Upper lobe of left lung (tissue), 6 donors: Measurements from ENCODE around the gene EFNB2. TPM values are rescaled to one million over a fixed set of nuclear protein-coding genes. Genes with fewer than 3 reads are reported as not detected.

Experiments
- ATAC-seq, 2 donors: fragments of 200-7000 bp; cut with Tn5 transposase; one replicate each; pipeline ENCODE4 v1.9.1; 2022; ENCODE audit warnings: mild to moderate bottlenecking in 2 of 2, moderate library complexity in 2 of 2; ENCODE audit not compliant: low FRiP score in 2 of 2
- DNase-seq, 2 donors: peaks; one replicate each; pipeline ENCODE4 v3.0.0-alpha.2; 2019 to 2020
- H3K27ac ChIP-seq, 4 donors: fragments of 200-600 bp; sonication (generic); one replicate each; pipeline ENCODE4 v1.5.1; 2016 to 2019
- H3K27me3 ChIP-seq, 4 donors: fragments of 200-600 bp; sonication (generic); one replicate each; pipeline ENCODE4 v1.5.1; 2017 to 2019
- H3K36me3 ChIP-seq, 4 donors: fragments of 200-600 bp; sonication (generic); one replicate each; pipeline ENCODE4 v1.5.1; 2016 to 2019
- H3K4me1 ChIP-seq, 4 donors: fragments of 200-600 bp; sonication (generic); one replicate each; pipeline ENCODE4 v1.5.1; 2018 to 2019
- H3K4me3 ChIP-seq, 4 donors: fragments of 200-600 bp; sonication (generic); one replicate each; pipeline ENCODE4 v1.5.1; 2017 to 2019; ENCODE audit warnings: mild to moderate bottlenecking in 2 of 4, moderate library complexity in 1 of 4
- H3K9me3 ChIP-seq, 4 donors: fragments of 200-600 bp; sonication (generic); one replicate each; pipeline ENCODE4 v1.5.1; 2018 to 2019
- EP300 ChIP-seq, 4 donors: sonication (generic); formaldehyde crosslinking; IDR thresholded peaks; one replicate each; pipeline ENCODE4 v1.5.1; 2017; ENCODE audit warnings: antibody characterized with exemption in 4 of 4, control low read depth in 2 of 4
- POLR2A ChIP-seq, 4 donors: fragments of 450-650 bp; IDR thresholded peaks; one replicate each; pipeline ENCODE4 v1.5.1; 2016 to 2017; ENCODE audit warnings: antibody characterized with exemption in 4 of 4, mild to moderate bottlenecking in 2 of 4
- POLR2AphosphoS5 ChIP-seq, 2 donors: sonication (generic); formaldehyde crosslinking; IDR thresholded peaks; one replicate each; pipeline ENCODE4 v1.5.1; 2017; ENCODE audit warnings: antibody characterized with exemption in 2 of 2
- WGBS, 2 donors: methylation state at CpG; one replicate each; pipeline ENCODE4 v1.1.5; 2017 to 2018; 5-methylcytosine and 5-hydroxymethylcytosine counted together
- total RNA-seq, 6 donors: library from RNA; depleted of rRNA in 4 of 6; stranded (reverse); fragments of >200 nt in 4 of 6; gene quantifications; one replicate each; pipeline versions ENCODE4 v1.1.0 to v1.2.1, GENCODE V29; 2016 to 2021
- TF ChIP-seq, protein P1 (sequence below), 6 experiments: fragments of 450-650 bp in 4 of 6; fragments of 200-600 bp in 2 of 6; sonication (generic) in 2 of 6; IDR thresholded peaks; one replicate each; pipeline ENCODE4 v1.5.1; 2016 to 2019; ENCODE audit warnings: antibody characterized with exemption in 6 of 6
- donor health status: DM: no; HTN: no; CAD: no; lungs with moderate emphysema.
- donor health status: DM: no; HTN: yes; CAD: no; lungs with severe emphysema.

Gene EFNB2
- total RNA-seq, 6 donors from 2014 or later = 23.0 to 45.7 (median 30.9) TPM

DNA sequence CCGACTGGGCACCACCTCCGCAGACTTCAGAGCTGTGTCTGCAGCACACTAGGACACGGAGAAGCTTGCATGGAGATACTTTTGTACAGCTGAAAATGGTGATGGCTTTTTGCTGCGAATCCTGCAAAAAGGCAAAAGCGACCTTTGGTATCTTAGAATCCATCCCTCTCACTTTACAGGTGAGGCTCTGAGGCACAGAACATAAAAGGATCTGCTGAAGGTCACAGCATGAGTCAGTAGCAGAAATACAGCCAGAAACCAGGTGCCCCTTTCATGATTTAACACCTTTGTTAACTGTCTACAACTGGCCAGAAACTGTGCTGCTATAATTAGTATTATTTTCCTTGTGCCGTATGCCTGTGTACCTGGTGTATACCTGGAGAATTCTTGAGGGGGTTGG is 48.3 kb downstream of the EFNB2 start:
- DNase-seq = no peak
- no peak for TF ChIP-seq POLR2A (IDR thresholded peaks at IDR 0.05)
- TF ChIP-seq POLR2AphosphoS5 (IDR thresholded peaks at IDR 0.05) = no peak
- no peak for TF ChIP-seq EP300 (IDR thresholded peaks at IDR 0.05)
- TF ChIP-seq, protein P1, sequence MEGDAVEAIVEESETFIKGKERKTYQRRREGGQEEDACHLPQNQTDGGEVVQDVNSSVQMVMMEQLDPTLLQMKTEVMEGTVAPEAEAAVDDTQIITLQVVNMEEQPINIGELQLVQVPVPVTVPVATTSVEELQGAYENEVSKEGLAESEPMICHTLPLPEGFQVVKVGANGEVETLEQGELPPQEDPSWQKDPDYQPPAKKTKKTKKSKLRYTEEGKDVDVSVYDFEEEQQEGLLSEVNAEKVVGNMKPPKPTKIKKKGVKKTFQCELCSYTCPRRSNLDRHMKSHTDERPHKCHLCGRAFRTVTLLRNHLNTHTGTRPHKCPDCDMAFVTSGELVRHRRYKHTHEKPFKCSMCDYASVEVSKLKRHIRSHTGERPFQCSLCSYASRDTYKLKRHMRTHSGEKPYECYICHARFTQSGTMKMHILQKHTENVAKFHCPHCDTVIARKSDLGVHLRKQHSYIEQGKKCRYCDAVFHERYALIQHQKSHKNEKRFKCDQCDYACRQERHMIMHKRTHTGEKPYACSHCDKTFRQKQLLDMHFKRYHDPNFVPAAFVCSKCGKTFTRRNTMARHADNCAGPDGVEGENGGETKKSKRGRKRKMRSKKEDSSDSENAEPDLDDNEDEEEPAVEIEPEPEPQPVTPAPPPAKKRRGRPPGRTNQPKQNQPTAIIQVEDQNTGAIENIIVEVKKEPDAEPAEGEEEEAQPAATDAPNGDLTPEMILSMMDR (IDR thresholded peaks at IDR 0.05) = no peak
- ATAC-seq = no peak
- Histone ChIP-seq H3K27ac (no peak overlapping the region), H3K27me3 (no peaks in the 10 kb centered on the region), H3K4me1 (peaks cover 4 to 28% (median 9%) of the 10 kb centered on the region in 4 donors), H3K4me3 (no peak overlapping the region), H3K9me3 (no peaks in the 10 kb centered on the region), H3K36me3 (peaks cover 0 to 8% (median 4%) of the 10 kb centered on the region in 4 donors)
- 95 to 98% methylated on average over 6 of the region's 6 CpGs for WGBS, 2 donors

DNA sequence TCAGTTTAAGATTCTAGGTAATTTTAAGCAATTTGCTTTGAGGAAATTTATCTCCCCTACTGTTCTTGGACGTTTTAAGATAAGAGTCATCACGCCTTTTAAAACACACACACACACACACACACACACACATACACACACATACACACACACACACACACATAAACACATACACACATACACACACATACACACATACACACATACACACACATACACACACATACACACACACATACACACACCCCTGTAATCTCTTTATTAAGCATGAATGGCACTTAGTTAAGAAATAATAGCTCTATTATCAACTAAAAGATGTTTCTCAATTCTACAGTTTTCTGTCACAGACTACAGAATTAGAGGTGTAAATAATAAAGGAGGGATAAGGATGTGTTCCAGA is 49.2 kb downstream of the EFNB2 start:
- H3K9me3 ChIP-seq = no peaks in the 10 kb centered on the region
- TF ChIP-seq, protein P1 (IDR thresholded peaks at IDR 0.05) = no peak
- no peak for TF ChIP-seq POLR2AphosphoS5 (IDR thresholded peaks at IDR 0.05)
- TF ChIP-seq POLR2A (IDR thresholded peaks at IDR 0.05) = no peak
- TF ChIP-seq EP300 (IDR thresholded peaks at IDR 0.05) = no peak
- H3K4me3 ChIP-seq = no peak overlapping the region
- H3K36me3 ChIP-seq = no peaks in the 10 kb centered on the region
- DNase-seq = no peak
- H3K27ac ChIP-seq = no peak overlapping the region
- H3K27me3 ChIP-seq = no peaks in the 10 kb centered on the region
- 73 to 84% methylated on average over 2 of the region's 2 CpGs for WGBS, 2 donors
- H3K4me1 ChIP-seq = peaks cover 0 to 20% (median 7%) of the 10 kb centered on the region in 4 donors
- ATAC-seq = no peak

DNA sequence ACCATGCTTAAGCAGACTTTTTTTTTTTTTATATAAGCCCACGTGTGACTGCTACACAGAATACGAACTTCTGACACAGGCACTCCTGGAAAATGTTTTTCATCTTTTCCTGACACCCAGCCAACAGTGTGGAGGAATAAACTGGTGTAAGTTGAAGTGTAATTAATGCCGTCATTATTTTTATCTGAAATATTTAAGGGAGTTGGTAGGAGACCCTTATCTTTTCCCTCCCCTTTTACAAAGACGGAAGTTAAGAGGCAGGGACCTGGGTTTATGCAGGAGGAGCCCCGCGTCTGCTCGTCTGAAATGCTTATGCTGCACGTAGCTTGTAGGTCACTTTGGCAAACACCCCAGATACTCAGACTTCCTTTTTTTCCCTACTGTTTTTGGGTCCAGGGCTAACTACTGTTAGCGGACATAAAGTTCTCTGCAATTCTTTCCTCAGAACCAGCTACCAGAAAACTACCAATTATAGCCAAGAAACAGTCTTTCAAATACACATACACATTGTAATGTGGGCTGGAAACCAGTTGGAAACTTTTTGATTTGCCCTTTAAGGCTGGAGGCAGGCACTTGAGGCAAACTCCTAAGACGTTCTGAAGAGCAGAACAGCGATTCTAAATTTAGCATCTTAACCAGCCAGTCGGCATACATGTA is 50.8 kb downstream of the EFNB2 start:
- no peak for DNase-seq
- H3K9me3 ChIP-seq = no peaks in the 10 kb centered on the region
- peak overlapping the region in 3 of 4 donors; percentile 21 to 42 (median 38) for H3K27ac ChIP-seq
- TF ChIP-seq, protein P1 (IDR thresholded peaks at IDR 0.05) = peak in 1 of 6 experiments; percentile 16
- no peak for TF ChIP-seq POLR2A (IDR thresholded peaks at IDR 0.05)
- peaks cover 0 to 15% (median 7%) of the 10 kb centered on the region in 4 donors for H3K4me1 ChIP-seq
- ATAC-seq = peak; percentile 65 to 73
- H3K4me3 ChIP-seq = peak overlapping the region in 1 of 4 donors; percentile 13
- H3K27me3 ChIP-seq = no peaks in the 10 kb centered on the region
- no peaks in the 10 kb centered on the region for H3K36me3 ChIP-seq
- WGBS, 2 donors = 4 to 5% methylated on average over 12 of the region's 12 CpGs

DNA sequence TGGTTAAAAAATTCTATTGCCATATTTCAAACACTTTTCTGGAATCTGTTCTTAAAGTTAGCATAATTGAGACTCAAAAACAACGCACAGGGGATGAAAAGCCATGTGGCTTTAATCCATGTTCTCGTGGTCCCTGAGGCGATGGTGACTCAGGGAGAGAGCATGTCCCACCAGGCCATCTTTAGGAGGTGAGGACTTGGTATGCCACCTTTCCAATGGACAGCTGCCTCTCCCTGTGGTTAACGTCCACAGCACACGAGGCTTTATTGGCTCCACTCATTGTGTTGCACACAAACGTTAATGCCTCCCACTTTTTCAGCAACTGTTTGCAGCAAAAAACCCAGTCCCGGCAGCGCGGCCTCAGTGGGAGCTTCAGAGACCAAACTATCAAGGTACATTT is 51.4 kb downstream of the EFNB2 start:
- Histone ChIP-seq H3K9me3 (no peaks in the 10 kb centered on the region), H3K4me3 (peak overlapping the region in 1 of 4 donors; percentile 13), H3K27ac (peak overlapping the region in 1 of 4 donors; percentile 42), H3K4me1 (peaks cover 0 to 15% (median 7%) of the 10 kb centered on the region in 4 donors), H3K27me3 (no peaks in the 10 kb centered on the region), H3K36me3 (no peaks in the 10 kb centered on the region)
- DNase-seq = no peak
- 66 to 79% methylated on average over 8 to 9 of the region's 9 CpGs for WGBS, 2 donors
- TF ChIP-seq, protein P1 (IDR thresholded peaks at IDR 0.05) = no peak
- no peak for TF ChIP-seq EP300 (IDR thresholded peaks at IDR 0.05)
- TF ChIP-seq POLR2A (IDR thresholded peaks at IDR 0.05) = no peak
- TF ChIP-seq POLR2AphosphoS5 (IDR thresholded peaks at IDR 0.05) = no peak
- no peak for ATAC-seq

DNA sequence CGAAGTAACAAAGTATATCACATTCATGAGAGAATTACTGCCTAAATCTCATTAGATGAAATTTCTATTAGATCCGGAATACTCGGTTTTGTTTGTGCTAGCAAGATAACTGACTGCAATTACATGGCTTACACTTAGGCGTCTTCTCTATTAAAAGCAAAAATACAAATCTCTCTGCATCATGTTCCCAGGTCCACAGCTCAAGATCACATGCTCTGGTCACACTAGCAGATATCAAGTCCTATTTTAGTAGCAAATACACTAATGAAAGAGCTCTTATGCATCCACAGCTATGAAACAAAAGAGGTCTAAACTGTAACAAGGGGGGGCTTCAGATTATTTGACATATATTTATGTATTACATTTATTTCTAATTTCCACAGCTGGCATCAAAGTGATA is 53.5 kb downstream of the EFNB2 start:
- H3K36me3 ChIP-seq = no peaks in the 10 kb centered on the region
- peaks cover 0 to 15% (median 7%) of the 10 kb centered on the region in 4 donors for H3K4me1 ChIP-seq
- 86 to 87% methylated on average over 4 of the region's 4 CpGs for WGBS, 2 donors
- no peak for DNase-seq
- no peak overlapping the region for H3K27ac ChIP-seq
- H3K27me3 ChIP-seq = no peaks in the 10 kb centered on the region
- no peak for TF ChIP-seq POLR2AphosphoS5 (IDR thresholded peaks at IDR 0.05)
- no peak for TF ChIP-seq EP300 (IDR thresholded peaks at IDR 0.05)
- TF ChIP-seq, protein P1 (IDR thresholded peaks at IDR 0.05) = no peak
- TF ChIP-seq POLR2A (IDR thresholded peaks at IDR 0.05) = no peak
- no peak for ATAC-seq
- no peaks in the 10 kb centered on the region for H3K9me3 ChIP-seq
- no peak overlapping the region for H3K4me3 ChIP-seq
